ENCODE measurements around the gene CMPK1.

CMPK1 gene

GRCh38 chr1:47409311-47410067 is 75.9 kb downstream of the CMPK1 start:
- DNase-seq (ENCODE audit: low read depth) = peak; percentile 93
- H3K4me3 ChIP-seq (ENCODE audit: low read length) = no peak overlapping the region
- TF ChIP-seq, protein P1, sequence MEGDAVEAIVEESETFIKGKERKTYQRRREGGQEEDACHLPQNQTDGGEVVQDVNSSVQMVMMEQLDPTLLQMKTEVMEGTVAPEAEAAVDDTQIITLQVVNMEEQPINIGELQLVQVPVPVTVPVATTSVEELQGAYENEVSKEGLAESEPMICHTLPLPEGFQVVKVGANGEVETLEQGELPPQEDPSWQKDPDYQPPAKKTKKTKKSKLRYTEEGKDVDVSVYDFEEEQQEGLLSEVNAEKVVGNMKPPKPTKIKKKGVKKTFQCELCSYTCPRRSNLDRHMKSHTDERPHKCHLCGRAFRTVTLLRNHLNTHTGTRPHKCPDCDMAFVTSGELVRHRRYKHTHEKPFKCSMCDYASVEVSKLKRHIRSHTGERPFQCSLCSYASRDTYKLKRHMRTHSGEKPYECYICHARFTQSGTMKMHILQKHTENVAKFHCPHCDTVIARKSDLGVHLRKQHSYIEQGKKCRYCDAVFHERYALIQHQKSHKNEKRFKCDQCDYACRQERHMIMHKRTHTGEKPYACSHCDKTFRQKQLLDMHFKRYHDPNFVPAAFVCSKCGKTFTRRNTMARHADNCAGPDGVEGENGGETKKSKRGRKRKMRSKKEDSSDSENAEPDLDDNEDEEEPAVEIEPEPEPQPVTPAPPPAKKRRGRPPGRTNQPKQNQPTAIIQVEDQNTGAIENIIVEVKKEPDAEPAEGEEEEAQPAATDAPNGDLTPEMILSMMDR (IDR thresholded peaks at IDR 0.05; ENCODE audit: insufficient read depth, low read depth, low read length, missing control alignments) = no peak

DNA sequence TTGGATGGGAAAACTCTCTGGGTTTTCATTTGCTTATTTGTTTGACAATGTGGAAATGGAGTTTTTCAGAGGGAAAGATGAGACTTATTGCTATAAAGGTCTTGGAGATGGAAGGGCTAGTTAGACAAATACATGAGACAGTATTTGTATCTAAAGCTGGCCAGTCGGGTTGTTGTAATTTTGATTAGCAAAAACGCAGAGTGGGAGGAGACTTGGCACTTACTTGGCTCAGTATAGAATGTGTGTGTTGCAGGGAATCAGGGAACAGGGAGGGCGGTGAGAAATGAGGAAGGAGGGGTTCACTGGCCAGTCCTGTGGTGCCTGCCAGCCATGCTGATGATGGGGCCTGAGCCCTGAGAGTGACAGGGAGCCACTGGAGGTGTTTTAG is 76.5 kb downstream of the CMPK1 start:
- TF ChIP-seq, protein P1 (IDR thresholded peaks at IDR 0.05; ENCODE audit: insufficient read depth, low read depth, low read length, missing control alignments) = no peak
- H3K4me3 ChIP-seq (ENCODE audit: low read length) = no peak overlapping the region
- DNase-seq (ENCODE audit: low read depth) = no peak

GRCh38 chr1:47411436-47411835 is 77.8 kb downstream of the CMPK1 start:
- TF ChIP-seq, protein P1 (IDR thresholded peaks at IDR 0.05; ENCODE audit: insufficient read depth, low read depth, low read length, missing control alignments) = no peak
- peak; percentile 40 for DNase-seq (ENCODE audit: low read depth)
- no peak overlapping the region for H3K4me3 ChIP-seq (ENCODE audit: low read length)

DNA sequence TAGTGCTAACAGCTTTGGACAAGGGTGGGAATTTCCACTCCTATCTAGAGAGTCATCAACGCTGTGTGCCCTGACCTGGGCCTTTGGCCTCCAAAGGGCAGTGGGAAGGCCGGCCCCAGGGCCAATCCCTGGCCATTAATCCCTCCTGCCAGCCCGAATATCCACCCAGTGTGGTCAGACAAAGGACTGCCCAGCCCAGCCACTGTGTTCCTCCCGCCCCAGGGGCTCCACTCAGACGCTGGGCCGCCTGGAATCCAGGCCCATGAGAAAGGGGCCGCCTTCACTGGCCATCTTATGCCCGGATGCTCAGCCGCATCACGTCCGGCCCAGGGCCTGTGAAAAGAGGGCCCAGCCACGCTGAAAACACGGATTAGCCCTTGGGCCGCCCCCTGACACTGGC is 78.8 kb downstream of the CMPK1 start:
- TF ChIP-seq, protein P1 (IDR thresholded peaks at IDR 0.05; ENCODE audit: insufficient read depth, low read depth, low read length, missing control alignments) = no peak
- no peak for DNase-seq (ENCODE audit: low read depth)
- no peak overlapping the region for H3K4me3 ChIP-seq (ENCODE audit: low read length)

- TF ChIP-seq, protein P1 (IDR thresholded peaks at IDR 0.05; ENCODE audit: insufficient read depth, low read depth, low read length, missing control alignments) = no peak
- H3K4me3 ChIP-seq (ENCODE audit: low read length) = no peak within 1 kb of the TSS
- DNase-seq (ENCODE audit: low read depth) = no peak
Measured at GRCh38 chr1:47415728-47416318, 82.2 kb downstream of the CMPK1 start, which contains the start of gene FOXE3. TSS of gene FOXE3 (plus strand) at chr1:47416285. CDS start at chr1:47416316, 31 bp downstream.

DNA sequence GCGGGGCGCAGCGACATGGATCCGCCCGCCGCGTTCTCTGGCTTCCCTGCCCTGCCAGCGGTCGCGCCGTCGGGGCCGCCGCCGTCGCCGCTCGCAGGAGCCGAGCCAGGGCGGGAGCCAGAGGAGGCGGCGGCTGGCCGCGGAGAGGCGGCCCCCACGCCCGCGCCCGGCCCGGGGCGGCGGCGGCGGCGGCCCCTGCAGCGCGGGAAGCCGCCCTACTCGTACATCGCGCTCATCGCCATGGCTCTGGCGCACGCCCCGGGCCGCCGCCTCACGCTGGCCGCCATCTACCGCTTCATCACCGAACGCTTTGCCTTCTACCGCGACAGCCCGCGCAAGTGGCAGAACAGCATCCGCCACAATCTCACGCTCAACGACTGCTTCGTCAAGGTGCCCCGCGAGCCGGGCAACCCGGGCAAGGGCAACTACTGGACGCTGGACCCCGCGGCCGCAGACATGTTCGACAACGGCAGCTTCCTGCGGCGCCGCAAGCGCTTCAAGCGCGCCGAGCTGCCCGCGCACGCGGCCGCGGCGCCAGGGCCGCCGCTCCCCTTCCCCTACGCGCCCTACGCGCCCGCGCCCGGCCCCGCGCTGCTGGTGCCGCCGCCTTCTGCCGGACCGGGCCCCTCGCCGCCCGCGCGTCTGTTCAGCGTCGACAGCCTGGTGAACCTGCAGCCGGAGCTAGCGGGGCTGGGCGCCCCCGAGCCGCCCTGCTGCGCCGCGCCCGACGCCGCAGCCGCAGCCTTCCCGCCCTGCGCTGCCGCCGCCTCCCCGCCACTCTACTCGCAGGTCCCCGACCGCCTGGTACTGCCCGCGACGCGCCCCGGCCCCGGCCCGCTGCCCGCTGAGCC is 83.0 kb downstream of the CMPK1 start:
- TF ChIP-seq, protein P1 (IDR thresholded peaks at IDR 0.05; ENCODE audit: insufficient read depth, low read depth, low read length, missing control alignments) = no peak
- H3K4me3 ChIP-seq (ENCODE audit: low read length) = no peak overlapping the region
- no peak for DNase-seq (ENCODE audit: low read depth)
